ENCODE results near the gene ZMYND19.

The ZMYND19 gene

DNA sequence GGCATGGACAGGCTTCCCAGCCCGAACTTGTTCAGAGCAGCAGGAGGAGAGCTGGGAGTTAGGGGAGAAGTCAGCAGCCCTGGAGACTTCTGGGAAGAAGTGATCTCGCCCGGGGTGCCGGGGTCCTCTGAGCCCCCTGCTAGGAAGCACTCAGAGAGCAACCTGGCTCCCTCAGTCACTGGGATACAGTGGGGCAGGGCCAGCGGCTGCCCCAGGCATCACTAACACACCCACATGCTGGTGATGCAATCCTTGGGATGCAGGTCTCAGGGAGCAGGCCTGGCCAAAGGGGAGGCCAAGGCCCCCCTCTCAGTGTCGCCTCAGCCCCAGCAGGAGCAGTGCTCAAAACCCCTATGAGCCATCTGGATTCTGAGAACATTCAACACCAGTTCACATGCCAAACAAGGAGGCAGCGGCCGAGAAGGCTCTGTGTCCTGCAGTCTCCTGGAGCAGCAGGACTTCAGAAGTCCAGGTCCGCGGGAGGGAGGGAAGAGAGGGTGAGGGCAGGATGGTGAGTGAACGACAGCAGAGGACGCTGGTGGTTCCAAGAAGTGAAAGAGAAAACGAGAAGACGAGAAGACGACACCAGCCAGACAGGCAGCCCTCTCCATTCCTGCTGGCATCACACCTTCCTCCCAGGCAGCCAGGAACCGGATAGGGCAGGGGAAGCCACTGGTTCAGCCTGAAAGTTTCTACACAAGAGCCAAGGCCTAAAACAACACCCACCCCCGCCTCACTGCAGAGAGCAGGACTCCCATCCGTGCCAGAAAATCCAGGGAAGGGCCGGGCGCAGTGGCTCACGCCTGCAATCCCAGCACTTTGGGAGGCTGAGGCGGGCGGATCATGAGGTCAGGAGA, 42.4 kb downstream of the ZMYND19 start:
- TF ChIP-seq, protein P1, sequence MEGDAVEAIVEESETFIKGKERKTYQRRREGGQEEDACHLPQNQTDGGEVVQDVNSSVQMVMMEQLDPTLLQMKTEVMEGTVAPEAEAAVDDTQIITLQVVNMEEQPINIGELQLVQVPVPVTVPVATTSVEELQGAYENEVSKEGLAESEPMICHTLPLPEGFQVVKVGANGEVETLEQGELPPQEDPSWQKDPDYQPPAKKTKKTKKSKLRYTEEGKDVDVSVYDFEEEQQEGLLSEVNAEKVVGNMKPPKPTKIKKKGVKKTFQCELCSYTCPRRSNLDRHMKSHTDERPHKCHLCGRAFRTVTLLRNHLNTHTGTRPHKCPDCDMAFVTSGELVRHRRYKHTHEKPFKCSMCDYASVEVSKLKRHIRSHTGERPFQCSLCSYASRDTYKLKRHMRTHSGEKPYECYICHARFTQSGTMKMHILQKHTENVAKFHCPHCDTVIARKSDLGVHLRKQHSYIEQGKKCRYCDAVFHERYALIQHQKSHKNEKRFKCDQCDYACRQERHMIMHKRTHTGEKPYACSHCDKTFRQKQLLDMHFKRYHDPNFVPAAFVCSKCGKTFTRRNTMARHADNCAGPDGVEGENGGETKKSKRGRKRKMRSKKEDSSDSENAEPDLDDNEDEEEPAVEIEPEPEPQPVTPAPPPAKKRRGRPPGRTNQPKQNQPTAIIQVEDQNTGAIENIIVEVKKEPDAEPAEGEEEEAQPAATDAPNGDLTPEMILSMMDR (conservative IDR thresholded peaks at IDR 0.05; ENCODE audit: low read depth) = no peak
- ChIA-PET POLR2A (ENCODE audit: low non-redundant PET) (no interaction called here), CTCF (no interaction called here)
- DNase-seq (ENCODE audit: low spot score) = no peak
- H3K27ac ChIP-seq = peak overlapping the region; percentile 87

GRCh38 chr9:137545123-137545522, 45.2 kb downstream of the ZMYND19 start:
- no peak overlapping the region for H3K27ac ChIP-seq
- TF ChIP-seq, protein P1 (conservative IDR thresholded peaks at IDR 0.05; ENCODE audit: low read depth) = no peak
- ChIA-PET POLR2A (ENCODE audit: low non-redundant PET) (interaction anchor here (0.6 kb wide), 1 partner anchor 674 kb away, joined by 5 read pairs; no protein-coding TSS in a partner anchor), CTCF (no interaction called here)
- no peak for DNase-seq (ENCODE audit: low spot score)

DNA sequence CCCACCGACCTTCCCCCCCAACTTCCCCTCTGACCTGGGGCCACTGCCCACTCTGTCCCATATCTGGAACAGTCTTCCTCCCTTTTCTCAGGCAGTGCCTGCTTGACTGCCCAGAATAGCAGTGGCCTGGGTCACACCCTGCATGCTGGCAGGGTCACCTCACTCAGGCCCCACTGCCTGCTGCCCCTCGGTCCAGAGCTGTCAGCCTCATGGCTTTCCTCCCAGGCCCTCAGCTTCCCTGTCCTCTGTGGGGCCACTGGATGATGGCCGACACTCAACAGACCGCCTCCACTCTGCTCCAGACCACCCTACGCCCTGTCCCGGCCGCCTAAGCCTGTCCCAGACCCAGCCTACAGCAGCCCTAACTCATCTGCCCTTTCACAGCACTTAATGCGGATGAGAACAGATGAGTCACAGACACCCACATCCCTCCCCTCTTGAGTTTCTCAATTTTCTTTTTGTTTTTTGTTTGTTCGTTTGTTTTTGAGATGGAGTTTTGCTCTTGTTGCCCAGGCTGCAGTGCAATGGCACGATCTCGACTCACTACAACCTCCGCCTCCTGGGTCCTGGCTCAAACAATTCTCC, 46.0 kb downstream of the ZMYND19 start:
- ChIA-PET POLR2A (ENCODE audit: low non-redundant PET) (no interaction called here), CTCF (no interaction called here)
- no peak overlapping the region for H3K27ac ChIP-seq
- TF ChIP-seq, protein P1 (conservative IDR thresholded peaks at IDR 0.05; ENCODE audit: low read depth) = no peak
- no peak for DNase-seq (ENCODE audit: low spot score)

- no peak for DNase-seq (ENCODE audit: low spot score)
- POLR2A ChIA-PET (ENCODE audit: low non-redundant PET) = no interaction called here
- CTCF ChIA-PET = no interaction called here
- H3K27ac ChIP-seq = no peak overlapping the region
- TF ChIP-seq, protein P1 (conservative IDR thresholded peaks at IDR 0.05; ENCODE audit: low read depth) = no peak
These were observed 46.9 kb downstream of the ZMYND19 start for GRCh38 chr9:137543237-137543963.

DNA sequence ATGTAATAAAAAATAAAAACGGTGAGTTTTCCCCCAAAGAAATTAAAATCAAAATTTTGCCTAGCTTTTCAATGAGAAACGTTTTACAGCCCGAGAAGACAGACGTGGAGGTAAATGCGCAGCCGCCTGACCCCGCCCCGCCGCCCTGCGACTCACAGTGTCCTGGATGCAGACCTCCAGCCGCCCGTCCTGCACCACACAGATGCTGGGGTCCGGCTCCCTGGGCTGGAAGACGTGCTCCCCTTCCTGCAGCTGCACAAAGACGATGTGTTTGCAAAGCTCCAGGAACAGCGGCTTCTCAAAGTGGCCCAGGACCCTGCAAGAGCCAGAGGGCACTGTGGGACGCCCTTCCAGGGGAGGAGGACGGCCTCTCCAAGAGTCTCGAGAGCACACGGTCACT, 47.8 kb downstream of the ZMYND19 start:
- ChIA-PET CTCF (interaction anchor here (0.9 kb wide), 1 partner anchor 26 kb away, joined by 5 read pairs; no protein-coding TSS in a partner anchor), POLR2A (ENCODE audit: low non-redundant PET) (interaction anchor here (0.6 to 0.9 kb wide), 2 partner anchors 80 to 120 kb away, joined by 3 to 6 read pairs; partner anchors contain the start of gene EXD3)
- H3K27ac ChIP-seq = no peak overlapping the region
- DNase-seq (ENCODE audit: low spot score) = no peak
- TF ChIP-seq, protein P1 (conservative IDR thresholded peaks at IDR 0.05; ENCODE audit: low read depth) = no peak

DNA sequence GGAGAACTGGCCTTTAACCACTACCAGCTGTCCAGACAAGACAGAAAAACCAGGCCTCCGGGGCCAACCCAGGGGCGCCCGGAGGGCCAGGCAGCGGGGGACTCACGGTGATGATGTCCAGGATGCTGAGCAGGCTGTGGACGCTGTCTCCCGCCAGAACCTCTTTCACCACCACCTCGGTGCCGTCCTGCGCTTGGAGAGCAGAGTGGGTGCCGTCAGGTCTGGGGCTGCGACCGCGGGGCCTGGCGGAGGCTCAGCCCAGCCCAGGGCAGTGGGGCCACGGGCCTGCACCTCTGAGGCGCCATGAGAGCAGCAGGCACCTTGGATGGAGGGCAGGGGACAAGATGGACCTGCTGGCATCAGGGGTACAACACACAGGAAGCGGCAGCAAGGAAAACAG, 49.8 kb downstream of the ZMYND19 start:
- DNase-seq (ENCODE audit: low spot score) = no peak
- POLR2A ChIA-PET (ENCODE audit: low non-redundant PET) = no interaction called here
- CTCF ChIA-PET = interaction anchor here (1.0 kb wide), 1 partner anchor 9 kb away, joined by 3 read pairs; no protein-coding TSS in a partner anchor
- TF ChIP-seq, protein P1 (conservative IDR thresholded peaks at IDR 0.05; ENCODE audit: low read depth) = no peak
- H3K27ac ChIP-seq = no peak overlapping the region
